HG03565 (cell line): Measurements from ENCODE around the gene SMOC2.
"Not testable (repeated sequence)": the region's sequence is repeated elsewhere in the genome, so short reads cannot be mapped to it uniquely, and the experiment has no call there.

Experiments
- ATAC-seq: cut with Tn5 transposase; IDR thresholded peaks from one replicate; pipeline ENCODE4 v1.9.1; 2021; ENCODE audit warnings: mild to moderate bottlenecking, moderate library complexity; ENCODE audit not compliant: unreplicated experiment

SMOC2 gene

GRCh38 chr6:168537540-168537884, 96.5 kb downstream of the SMOC2 start:
- no peak for ATAC-seq

- not testable (repeated sequence) for ATAC-seq
Observed at GRCh38 chr6:168538188-168538891, 97.4 kb downstream of the SMOC2 start.

GRCh38 chr6:168538892-168539811, 98.2 kb downstream of the SMOC2 start:
- ATAC-seq, result no peak

- no peak for ATAC-seq
Observed at GRCh38 chr6:168540713-168541291, 99.8 kb downstream of the SMOC2 start.

- ATAC-seq, result no peak
Observed at GRCh38 chr6:168541307-168541706, 100.3 kb downstream of the SMOC2 start.

- no peak for ATAC-seq
Observed at GRCh38 chr6:168542301-168542700, 101.3 kb downstream of the SMOC2 start.

- no peak for ATAC-seq
Observed at GRCh38 chr6:168545428-168545827, 104.4 kb downstream of the SMOC2 start.

- ATAC-seq, result no peak
Observed at GRCh38 chr6:168546151-168546550, 105.2 kb downstream of the SMOC2 start.

GRCh38 chr6:168546730-168547129, 105.7 kb downstream of the SMOC2 start:
- ATAC-seq, result no peak

GRCh38 chr6:168550326-168550725, 109.3 kb downstream of the SMOC2 start:
- ATAC-seq, result no peak

GRCh38 chr6:168554472-168554871, 113.5 kb downstream of the SMOC2 start:
- ATAC-seq, result no peak

- ATAC-seq, result no peak
Observed at GRCh38 chr6:168554898-168555617, 114.1 kb downstream of the SMOC2 start.

- no peak for ATAC-seq
Observed at GRCh38 chr6:168555618-168556273, 114.8 kb downstream of the SMOC2 start.

GRCh38 chr6:168557512-168557911, 116.5 kb downstream of the SMOC2 start:
- no peak for ATAC-seq

GRCh38 chr6:168558686-168559085, 117.7 kb downstream of the SMOC2 start:
- no peak for ATAC-seq

- ATAC-seq, result no peak
Observed at GRCh38 chr6:168559574-168560098, 118.7 kb downstream of the SMOC2 start.

GRCh38 chr6:168560126-168560525, 119.1 kb downstream of the SMOC2 start:
- no peak for ATAC-seq

GRCh38 chr6:168562576-168563151, 121.7 kb downstream of the SMOC2 start:
- no peak for ATAC-seq

GRCh38 chr6:168563656-168564055, 122.7 kb downstream of the SMOC2 start:
- no peak for ATAC-seq

- ATAC-seq, result no peak
Observed at GRCh38 chr6:168565112-168565511, 124.1 kb downstream of the SMOC2 start.
